IMR-90 (cell line): ENCODE measurements around the gene RNF38. TPM values are rescaled to one million over a fixed set of nuclear protein-coding genes. Genes with fewer than 3 reads are reported as not detected.

Experiments used
- ATAC-seq: fragments of 200-7000 bp; cut with Tn5 transposase; 2 replicates; pipeline ENCODE4 v1.9.1; 2020; ENCODE audit warnings: low read depth, mild to moderate bottlenecking, moderate library complexity
- BruUV-seq: library from RNA; stranded (reverse); fragments of 400-500 nt; replicated peaks from 2 replicates; lab custom pipeline; 2021; lab: Mats Ljungman, UMichigan
- CTCF ChIA-PET: fragments of 300-600 bp; formaldehyde crosslinking; extraction: SDS; loops from one replicate; lab custom pipeline; 2021; ENCODE audit warnings: antibody characterized with exemption; lab: Yijun Ruan, JAX
- POLR2A ChIA-PET: fragments of 300-600 bp; sonication (Branson Sonifier 250); formaldehyde crosslinking; loops from one replicate; lab custom pipeline; 2022; ENCODE audit warnings: antibody characterized with exemption; ENCODE audit not compliant: unreplicated experiment; lab: Charles Lee
- DNase-seq: peaks from one replicate; pipeline ENCODE4 v3.0.0; 2013
- H2AFZ ChIP-seq: replicated peaks from 2 replicates; pipeline ENCODE3; 2013; ENCODE audit warnings: low read length, mild to moderate bottlenecking; ENCODE audit not compliant: poor library complexity
- H2AK5ac ChIP-seq: 2 replicates; pipeline ENCODE4 v1.6.1; 2013; ENCODE audit warnings: low read depth, low read length, inconsistent platforms
- H2AK9ac ChIP-seq: replicated peaks from 2 replicates; pipeline ENCODE3; 2013; ENCODE audit warnings: mild to moderate bottlenecking, low read depth, low read length, moderate library complexity; ENCODE audit not compliant: poor library complexity
- H2BK120ac ChIP-seq: 2 replicates; pipeline ENCODE4 v1.6.1; 2013; ENCODE audit warnings: low read depth, low read length, inconsistent platforms
- H2BK15ac ChIP-seq: 3 replicates; pipeline ENCODE4 v1.6.1; 2013; ENCODE audit warnings: low read depth, low read length, inconsistent platforms
- H2BK20ac ChIP-seq: 2 replicates; pipeline ENCODE4 v1.6.1; 2013; ENCODE audit warnings: low read depth, mild to moderate bottlenecking, inconsistent platforms, low read length, moderate library complexity
- H2BK5ac ChIP-seq: 2 replicates; pipeline ENCODE4 v1.6.1; 2013; ENCODE audit warnings: mild to moderate bottlenecking, low read depth, low read length, inconsistent platforms; ENCODE audit not compliant: poor library complexity, severe bottlenecking
- H3K14ac ChIP-seq: replicated peaks from 2 replicates; pipeline ENCODE4 v1.6.1; 2013; ENCODE audit warnings: low read depth, low read length, inconsistent platforms
- H3K18ac ChIP-seq: 2 replicates; pipeline ENCODE4 v1.6.1; 2013; ENCODE audit warnings: low read depth, low read length, control low read depth
- H3K23ac ChIP-seq: 2 replicates; pipeline ENCODE4 v1.6.1; 2013; ENCODE audit warnings: low read depth, low read length, inconsistent platforms
- H3K27ac ChIP-seq: 2 replicates; pipeline ENCODE4 v1.5.1; 2013; ENCODE audit warnings: mild to moderate bottlenecking, control low read depth, low read length; ENCODE audit not compliant: insufficient read depth
- H3K27me3 ChIP-seq: 2 replicates; pipeline ENCODE4 v1.6.1; 2013; ENCODE audit warnings: low read length; ENCODE audit not compliant: control insufficient read depth, insufficient read depth
- H3K36me3 ChIP-seq: 2 replicates; pipeline ENCODE4 v1.6.1; 2013; ENCODE audit warnings: low read length, mixed read lengths; ENCODE audit not compliant: control insufficient read depth, insufficient read depth
- H3K4ac ChIP-seq: 2 replicates; pipeline ENCODE4 v1.6.1; 2013; ENCODE audit warnings: low read depth, low read length, inconsistent platforms
- H3K4me1 ChIP-seq: 2 replicates; pipeline ENCODE4 v1.6.1; 2013; ENCODE audit warnings: low read length, mixed read lengths; ENCODE audit not compliant: control insufficient read depth, insufficient read depth
- H3K4me2 ChIP-seq: 2 replicates; pipeline ENCODE4 v1.6.1; 2013; ENCODE audit warnings: low read depth, mild to moderate bottlenecking, control low read depth, low read length, moderate library complexity
- H3K4me3 ChIP-seq: 2 replicates; pipeline ENCODE4 v1.5.1; 2013; ENCODE audit warnings: low read depth, mild to moderate bottlenecking, control low read depth, low read length, moderate library complexity; ENCODE audit not compliant: insufficient read depth
- H3K56ac ChIP-seq: 2 replicates; pipeline ENCODE4 v1.6.1; 2013; ENCODE audit warnings: low read length, inconsistent platforms; ENCODE audit not compliant: insufficient read depth; ENCODE audit errors: extremely low read depth
- H3K79me1 ChIP-seq, 2 experiments: 2 replicates each; pipeline ENCODE4 v1.6.1; 2013; ENCODE audit warnings: low read length in 2 of 2, inconsistent platforms in 1 of 2, low read depth in 1 of 2
- H3K9ac ChIP-seq: 2 replicates; pipeline ENCODE4 v1.6.1; 2013; ENCODE audit warnings: low read depth, low read length, control low read depth
- H3K9me1 ChIP-seq: 2 replicates; pipeline ENCODE4 v1.6.1; 2013; ENCODE audit warnings: low read length, inconsistent platforms; ENCODE audit not compliant: insufficient read depth
- H3K9me3 ChIP-seq: 2 replicates; pipeline ENCODE4 v1.6.1; 2013; ENCODE audit warnings: low read length; ENCODE audit not compliant: control insufficient read depth, insufficient read depth
- H4K20me1 ChIP-seq: 2 replicates; pipeline ENCODE4 v1.6.1; 2013; ENCODE audit warnings: low read length, inconsistent platforms; ENCODE audit not compliant: insufficient read depth
- H4K5ac ChIP-seq: 2 replicates; pipeline ENCODE4 v1.6.1; 2013; ENCODE audit warnings: mild to moderate bottlenecking, low read depth, low read length, control low read depth
- H4K8ac ChIP-seq, 2 experiments: 2 replicates each; pipeline ENCODE4 v1.6.1; 2013; ENCODE audit warnings: low read depth in 2 of 2, low read length in 2 of 2, control low read depth in 1 of 2, inconsistent platforms in 1 of 2
- H4K91ac ChIP-seq: 2 replicates; pipeline ENCODE4 v1.6.1; 2013; ENCODE audit warnings: low read depth, low read length, inconsistent platforms; ENCODE audit not compliant: insufficient read depth
- CEBPB ChIP-seq: IDR thresholded peaks from 2 replicates; pipeline ENCODE4 v1.6.1; 2012; ENCODE audit warnings: low read depth, low read length, improper control_type of control experiment
- CHD1 ChIP-seq: IDR thresholded peaks from 2 replicates; pipeline ENCODE4 v1.6.1; 2012; ENCODE audit warnings: low read depth, low read length, improper control_type of control experiment
- FOS ChIP-seq: fragments of 150-350 bp; IDR thresholded peaks from 2 replicates; pipeline ENCODE4 v1.6.1; 2016; ENCODE audit warnings: low read depth, low read length
- MAFK ChIP-seq: IDR thresholded peaks from 2 replicates; pipeline ENCODE4 v1.6.1; 2012; ENCODE audit warnings: low read depth, low read length, improper control_type of control experiment
- POLR2A ChIP-seq: IDR thresholded peaks from 2 replicates; pipeline ENCODE4 v1.6.1; 2012; ENCODE audit warnings: mild to moderate bottlenecking, low read depth, low read length
- RAD21 ChIP-seq: IDR thresholded peaks from 2 replicates; pipeline ENCODE4 v1.6.1; 2012; ENCODE audit warnings: low read length, improper control_type of control experiment
- RCOR1 ChIP-seq: IDR thresholded peaks from 2 replicates; pipeline ENCODE4 v1.6.1; 2012; ENCODE audit warnings: mild to moderate bottlenecking, low read length, improper control_type of control experiment; ENCODE audit not compliant: insufficient replicate concordance
- RFX5 ChIP-seq: IDR thresholded peaks from 2 replicates; pipeline ENCODE4 v1.8.0; 2012; ENCODE audit warnings: low read depth, mild to moderate bottlenecking, low read length, moderate library complexity
- WGBS, 2 experiments: methylation state at CpG; one replicate each; pipeline versions ENCODE4 v1.1.5 to v1.1.7; 2013; ENCODE audit warnings: missing lambda C conversion rate in 2 of 2; ENCODE audit not compliant: insufficient read length in 1 of 2; ENCODE audit errors: extremely low coverage in 2 of 2; 5-methylcytosine and 5-hydroxymethylcytosine counted together
- dilution Hi-C: fragments of 300-500 bp; cut with HindIII; formaldehyde crosslinking; loops from one replicate; pipeline ENCODE4 v1.14.3; 2018; ENCODE audit warnings: low sequenced_read_pairs; ENCODE audit not compliant: unreplicated experiment
- in situ Hi-C: fragments of 300-500 bp; cut with MboI; formaldehyde crosslinking; loops from 3 replicates; pipeline ENCODE4 v1.14.3; 2019; ENCODE audit warnings: low sequenced_read_pairs, inconsistent platforms, mixed read lengths
- intact Hi-C: fragments of 100-400 bp; cut with micrococcal nuclease; formaldehyde crosslinking; loops from 2 replicates; pipeline ENCODE4 v1.10.0; 2022
- polyA plus RNA-seq, 3 experiments: library from polyadenylated mRNA; depleted of rRNA; stranded (reverse); fragments of >200 nt; gene quantifications; 2 replicates each; pipeline ENCODE4 v1.2.3, GENCODE V29; 2012; ENCODE audit warnings: low replicate concordance in 1 of 3
- total RNA-seq: library from RNA; depleted of rRNA; stranded (reverse); fragments of >200 nt; gene quantifications from 2 replicates; pipeline ENCODE4 v1.2.3, GENCODE V29; 2012
- TF ChIP-seq, protein P1 (sequence below): fragments of 150-350 bp; IDR thresholded peaks from 2 replicates; pipeline ENCODE4 v1.6.1; 2016; ENCODE audit warnings: low read depth, mild to moderate bottlenecking, low read length, moderate library complexity, borderline replicate concordance
- TF ChIP-seq, protein P2 (sequence below): conservative IDR thresholded peaks from 2 replicates; pipeline ENCODE4 v1.5.1; 2012; ENCODE audit warnings: mild to moderate bottlenecking, low read depth, low read length, improper control_type of control experiment

RNF38 gene
- total and polyA plus RNA-seq, 2 of the 4 experiments (the other 2 are of a cell fraction), result 8.8 to 11.2 TPM

DNA sequence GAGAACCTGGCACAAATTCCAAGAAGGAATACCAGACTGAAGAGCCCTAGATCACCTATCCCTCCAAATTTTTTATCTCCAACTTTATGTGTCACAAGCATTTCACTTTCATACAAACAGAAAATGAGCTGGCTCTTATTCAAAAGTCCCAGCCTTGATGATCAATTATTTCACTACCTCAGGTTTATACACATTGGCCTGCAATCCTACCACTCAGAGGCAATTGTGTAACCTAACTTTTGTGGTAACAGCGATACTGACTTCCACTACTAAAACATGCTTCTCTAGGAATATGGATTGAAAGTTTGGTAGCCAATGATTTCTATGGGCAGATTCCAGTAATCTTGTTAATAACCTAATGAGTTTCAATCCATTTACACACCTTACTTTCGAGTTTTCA, 10.5 kb downstream of the RNF38 start:
- DNase-seq (no peak), ATAC-seq (no peak)
- no peak overlapping the region for H3K27ac ChIP-seq
- H2AK5ac ChIP-seq, result no peak overlapping the region
- no peaks in the 10 kb centered on the region for H3K27me3 ChIP-seq
- peaks cover 6% of the 10 kb centered on the region for H3K36me3 ChIP-seq
- no peak overlapping the region for H3K56ac ChIP-seq
- H3K79me1 ChIP-seq, result peaks cover 47 to 61% of the 10 kb centered on the region in 2 experiments
- H2BK5ac ChIP-seq, result no peak overlapping the region
- WGBS, 2 experiments, result 100% methylated on average over 1 of the region's 2 CpGs; no CpG with 5 or more reads in 1 of the 2 experiments
- dilution Hi-C loops, result no loop called here
- no peak overlapping the region for H3K4ac ChIP-seq
- no peak overlapping the region for H3K9ac ChIP-seq
- no TSS peak for BruUV-seq
- no peak overlapping the region for H3K4me3 ChIP-seq
- H3K23ac ChIP-seq, result no peak overlapping the region
- no peak overlapping the region for H4K5ac ChIP-seq
- no peak overlapping the region for H3K18ac ChIP-seq
- H2BK120ac ChIP-seq, result no peak overlapping the region
- H3K4me1 ChIP-seq, result 0 out of 2 replicates have a peak, but pooled peaks cover 3% of the 10 kb centered on the region
- peaks cover 38% of the 10 kb centered on the region; the same call in 1 of the 2 replicates for H4K20me1 ChIP-seq
- H4K91ac ChIP-seq, result no peak overlapping the region
- intact Hi-C loops, result no loop called here
- ChIA-PET POLR2A (interaction anchor here (0.6 kb wide), 1 partner anchor 809 kb away, joined by 6 read pairs; no protein-coding TSS in a partner anchor), CTCF (no interaction called here)
- no peaks in the 10 kb centered on the region for H3K9me3 ChIP-seq
- H2BK15ac ChIP-seq, result no peak overlapping the region
- H3K9me1 ChIP-seq, result peaks cover 5% of the 10 kb centered on the region
- H4K8ac ChIP-seq, result no peak overlapping the region
- no peak overlapping the region for H3K14ac ChIP-seq
- H2BK20ac ChIP-seq, result no peak overlapping the region
- no peak for TF ChIP-seq RAD21
- TF ChIP-seq, protein P1, sequence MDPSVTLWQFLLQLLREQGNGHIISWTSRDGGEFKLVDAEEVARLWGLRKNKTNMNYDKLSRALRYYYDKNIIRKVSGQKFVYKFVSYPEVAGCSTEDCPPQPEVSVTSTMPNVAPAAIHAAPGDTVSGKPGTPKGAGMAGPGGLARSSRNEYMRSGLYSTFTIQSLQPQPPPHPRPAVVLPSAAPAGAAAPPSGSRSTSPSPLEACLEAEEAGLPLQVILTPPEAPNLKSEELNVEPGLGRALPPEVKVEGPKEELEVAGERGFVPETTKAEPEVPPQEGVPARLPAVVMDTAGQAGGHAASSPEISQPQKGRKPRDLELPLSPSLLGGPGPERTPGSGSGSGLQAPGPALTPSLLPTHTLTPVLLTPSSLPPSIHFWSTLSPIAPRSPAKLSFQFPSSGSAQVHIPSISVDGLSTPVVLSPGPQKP, result no peak
- no peak for TF ChIP-seq FOS
- no peak for TF ChIP-seq CEBPB
- TF ChIP-seq CHD1, result no peak
- no peak for TF ChIP-seq RCOR1
- TF ChIP-seq, protein P2, sequence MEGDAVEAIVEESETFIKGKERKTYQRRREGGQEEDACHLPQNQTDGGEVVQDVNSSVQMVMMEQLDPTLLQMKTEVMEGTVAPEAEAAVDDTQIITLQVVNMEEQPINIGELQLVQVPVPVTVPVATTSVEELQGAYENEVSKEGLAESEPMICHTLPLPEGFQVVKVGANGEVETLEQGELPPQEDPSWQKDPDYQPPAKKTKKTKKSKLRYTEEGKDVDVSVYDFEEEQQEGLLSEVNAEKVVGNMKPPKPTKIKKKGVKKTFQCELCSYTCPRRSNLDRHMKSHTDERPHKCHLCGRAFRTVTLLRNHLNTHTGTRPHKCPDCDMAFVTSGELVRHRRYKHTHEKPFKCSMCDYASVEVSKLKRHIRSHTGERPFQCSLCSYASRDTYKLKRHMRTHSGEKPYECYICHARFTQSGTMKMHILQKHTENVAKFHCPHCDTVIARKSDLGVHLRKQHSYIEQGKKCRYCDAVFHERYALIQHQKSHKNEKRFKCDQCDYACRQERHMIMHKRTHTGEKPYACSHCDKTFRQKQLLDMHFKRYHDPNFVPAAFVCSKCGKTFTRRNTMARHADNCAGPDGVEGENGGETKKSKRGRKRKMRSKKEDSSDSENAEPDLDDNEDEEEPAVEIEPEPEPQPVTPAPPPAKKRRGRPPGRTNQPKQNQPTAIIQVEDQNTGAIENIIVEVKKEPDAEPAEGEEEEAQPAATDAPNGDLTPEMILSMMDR, result no peak
- no peak for TF ChIP-seq POLR2A
- no peak for TF ChIP-seq MAFK
- no peak for TF ChIP-seq RFX5
- no peak overlapping the region for H2AFZ ChIP-seq
- no peak overlapping the region for H3K4me2 ChIP-seq
- in situ Hi-C loops, result no loop called here
- H2AK9ac ChIP-seq, result no peak overlapping the region
